Thyroid gland (tissue), 4 donors: Measurements from ENCODE around the gene ADD1.

Experiments
- POLR2A ChIP-seq, 2 donors: fragments of 450-650 bp; IDR thresholded peaks; one replicate each; pipeline ENCODE4 v1.6.1; 2017; ENCODE audit warnings: antibody characterized with exemption in 2 of 2, mild to moderate bottlenecking in 2 of 2, moderate library complexity in 1 of 2
- TF ChIP-seq, protein P1 (sequence below), 6 experiments: fragments of 200-600 bp in 3 of 6; fragments of 450-650 bp in 3 of 6; sonication (generic) in 3 of 6; IDR thresholded peaks; one replicate each; pipeline ENCODE4 v1.5.1; 2016 to 2019; ENCODE audit warnings: antibody characterized with exemption in 6 of 6, mild to moderate bottlenecking in 2 of 6, inconsistent platforms in 1 of 6, moderate library complexity in 1 of 6

GRCh38 chr4:2936773-2937145 lies 93.1 kb downstream of the ADD1 start:
- TF ChIP-seq, protein P1, sequence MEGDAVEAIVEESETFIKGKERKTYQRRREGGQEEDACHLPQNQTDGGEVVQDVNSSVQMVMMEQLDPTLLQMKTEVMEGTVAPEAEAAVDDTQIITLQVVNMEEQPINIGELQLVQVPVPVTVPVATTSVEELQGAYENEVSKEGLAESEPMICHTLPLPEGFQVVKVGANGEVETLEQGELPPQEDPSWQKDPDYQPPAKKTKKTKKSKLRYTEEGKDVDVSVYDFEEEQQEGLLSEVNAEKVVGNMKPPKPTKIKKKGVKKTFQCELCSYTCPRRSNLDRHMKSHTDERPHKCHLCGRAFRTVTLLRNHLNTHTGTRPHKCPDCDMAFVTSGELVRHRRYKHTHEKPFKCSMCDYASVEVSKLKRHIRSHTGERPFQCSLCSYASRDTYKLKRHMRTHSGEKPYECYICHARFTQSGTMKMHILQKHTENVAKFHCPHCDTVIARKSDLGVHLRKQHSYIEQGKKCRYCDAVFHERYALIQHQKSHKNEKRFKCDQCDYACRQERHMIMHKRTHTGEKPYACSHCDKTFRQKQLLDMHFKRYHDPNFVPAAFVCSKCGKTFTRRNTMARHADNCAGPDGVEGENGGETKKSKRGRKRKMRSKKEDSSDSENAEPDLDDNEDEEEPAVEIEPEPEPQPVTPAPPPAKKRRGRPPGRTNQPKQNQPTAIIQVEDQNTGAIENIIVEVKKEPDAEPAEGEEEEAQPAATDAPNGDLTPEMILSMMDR (IDR thresholded peaks at IDR 0.05), result no peak
- no peak for TF ChIP-seq POLR2A (IDR thresholded peaks at IDR 0.05)
